ENCODE results near the gene SNX14. TPM values are rescaled to one million over a fixed set of nuclear protein-coding genes. Genes with fewer than 3 reads are reported as not detected.

SNX14 gene
- total and polyA plus RNA-seq, 10 of the 15 experiments (the other 5 are each of a cell fraction or from before 2014, with no cell fraction given), result 34.2 to 122 (median 51.0) TPM

- TF ChIP-seq, protein P1, sequence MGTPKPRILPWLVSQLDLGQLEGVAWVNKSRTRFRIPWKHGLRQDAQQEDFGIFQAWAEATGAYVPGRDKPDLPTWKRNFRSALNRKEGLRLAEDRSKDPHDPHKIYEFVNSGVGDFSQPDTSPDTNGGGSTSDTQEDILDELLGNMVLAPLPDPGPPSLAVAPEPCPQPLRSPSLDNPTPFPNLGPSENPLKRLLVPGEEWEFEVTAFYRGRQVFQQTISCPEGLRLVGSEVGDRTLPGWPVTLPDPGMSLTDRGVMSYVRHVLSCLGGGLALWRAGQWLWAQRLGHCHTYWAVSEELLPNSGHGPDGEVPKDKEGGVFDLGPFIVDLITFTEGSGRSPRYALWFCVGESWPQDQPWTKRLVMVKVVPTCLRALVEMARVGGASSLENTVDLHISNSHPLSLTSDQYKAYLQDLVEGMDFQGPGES (IDR thresholded peaks at IDR 0.05), result no peak
- TF ChIP-seq POU2F2 (IDR thresholded peaks at IDR 0.05; ENCODE audit: borderline replicate concordance, low read depth, low read length) (peak; percentile 49; the same call in 2 of the 3 replicates), SUZ12 (IDR thresholded peaks at IDR 0.05; ENCODE audit: unreplicated experiment) (peak; percentile 45), SREBF2 (IDR thresholded peaks at IDR 0.05; ENCODE audit: low read length) (no peak), ZBTB11 (CRISPR knock-in tag; IDR thresholded peaks at IDR 0.05) (no peak), MTA2 (IDR thresholded peaks at IDR 0.05; ENCODE audit: low read depth) (no peak; the same call in 1 of the 2 replicates), HDAC2 (IDR thresholded peaks at IDR 0.05) (no peak), IKZF2 (IDR thresholded peaks at IDR 0.05) (peak; percentile 70 to 71), KAT2A (conservative IDR thresholded peaks at IDR 0.05; ENCODE audit: control insufficient read depth, low read depth, low read length) (no peak), ZNF207 (IDR thresholded peaks at IDR 0.05; ENCODE audit: borderline replicate concordance) (peak; percentile 66; the same call in 1 of the 2 replicates), ASH2L (IDR thresholded peaks at IDR 0.05; ENCODE audit: borderline replicate concordance, low read depth) (no peak), ESRRA (IDR thresholded peaks at IDR 0.05; ENCODE audit: low read length) (0 out of 2 replicates have a peak, but pooled peaks have one; percentile 31), CREB1 (IDR thresholded peaks at IDR 0.05; ENCODE audit: low read depth) (peak; percentile 92), RAD51 (IDR thresholded peaks at IDR 0.05) (no peak), SIX5 (IDR thresholded peaks at IDR 0.05; ENCODE audit: low read depth, low read length, severe bottlenecking) (no peak), PAX5 (IDR thresholded peaks at IDR 0.05; ENCODE audit: borderline replicate concordance, low read depth, low read length) (0 out of 2 replicates have a peak, but pooled peaks have one; percentile 5), BHLHE40 (IDR thresholded peaks at IDR 0.05; ENCODE audit: borderline replicate concordance in 1 of 2, low read depth in 2 of 2, low read length in 1 of 2) (peak; percentile 68 to 86), RFX5 (IDR thresholded peaks at IDR 0.05; ENCODE audit: low read depth, low read length) (peak; percentile 38; the same call in 1 of the 2 replicates)
- TF ChIP-seq, protein P2, sequence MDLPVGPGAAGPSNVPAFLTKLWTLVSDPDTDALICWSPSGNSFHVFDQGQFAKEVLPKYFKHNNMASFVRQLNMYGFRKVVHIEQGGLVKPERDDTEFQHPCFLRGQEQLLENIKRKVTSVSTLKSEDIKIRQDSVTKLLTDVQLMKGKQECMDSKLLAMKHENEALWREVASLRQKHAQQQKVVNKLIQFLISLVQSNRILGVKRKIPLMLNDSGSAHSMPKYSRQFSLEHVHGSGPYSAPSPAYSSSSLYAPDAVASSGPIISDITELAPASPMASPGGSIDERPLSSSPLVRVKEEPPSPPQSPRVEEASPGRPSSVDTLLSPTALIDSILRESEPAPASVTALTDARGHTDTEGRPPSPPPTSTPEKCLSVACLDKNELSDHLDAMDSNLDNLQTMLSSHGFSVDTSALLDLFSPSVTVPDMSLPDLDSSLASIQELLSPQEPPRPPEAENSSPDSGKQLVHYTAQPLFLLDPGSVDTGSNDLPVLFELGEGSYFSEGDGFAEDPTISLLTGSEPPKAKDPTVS (IDR thresholded peaks at IDR 0.05; ENCODE audit: low read depth, low read length), result no peak
- TF ChIP-seq, protein P3, sequence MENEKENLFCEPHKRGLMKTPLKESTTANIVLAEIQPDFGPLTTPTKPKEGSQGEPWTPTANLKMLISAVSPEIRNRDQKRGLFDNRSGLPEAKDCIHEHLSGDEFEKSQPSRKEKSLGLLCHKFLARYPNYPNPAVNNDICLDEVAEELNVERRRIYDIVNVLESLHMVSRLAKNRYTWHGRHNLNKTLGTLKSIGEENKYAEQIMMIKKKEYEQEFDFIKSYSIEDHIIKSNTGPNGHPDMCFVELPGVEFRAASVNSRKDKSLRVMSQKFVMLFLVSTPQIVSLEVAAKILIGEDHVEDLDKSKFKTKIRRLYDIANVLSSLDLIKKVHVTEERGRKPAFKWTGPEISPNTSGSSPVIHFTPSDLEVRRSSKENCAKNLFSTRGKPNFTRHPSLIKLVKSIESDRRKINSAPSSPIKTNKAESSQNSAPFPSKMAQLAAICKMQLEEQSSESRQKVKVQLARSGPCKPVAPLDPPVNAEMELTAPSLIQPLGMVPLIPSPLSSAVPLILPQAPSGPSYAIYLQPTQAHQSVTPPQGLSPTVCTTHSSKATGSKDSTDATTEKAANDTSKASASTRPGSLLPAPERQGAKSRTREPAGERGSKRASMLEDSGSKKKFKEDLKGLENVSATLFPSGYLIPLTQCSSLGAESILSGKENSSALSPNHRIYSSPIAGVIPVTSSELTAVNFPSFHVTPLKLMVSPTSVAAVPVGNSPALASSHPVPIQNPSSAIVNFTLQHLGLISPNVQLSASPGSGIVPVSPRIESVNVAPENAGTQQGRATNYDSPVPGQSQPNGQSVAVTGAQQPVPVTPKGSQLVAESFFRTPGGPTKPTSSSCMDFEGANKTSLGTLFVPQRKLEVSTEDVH (IDR thresholded peaks at IDR 0.05; ENCODE audit: low read depth, partially characterized antibody), result peak; percentile 83
Observed at GRCh38 chr6:85642774-85643536, 49.3 kb upstream of the SNX14 start, which contains the start of gene SYNCRIP (continued).
